Measurements from ENCODE around the gene MGARP.
A peak's percentile ranks its signal among the peaks of the same experiment; 100 is the strongest.

MGARP gene

GRCh38 chr4:139243448-139244365 lies 36.3 kb downstream of the MGARP start (continued):
- TF ChIP-seq ZNF626 (tag by site-specific recombination; IDR thresholded peaks at IDR 0.05) (no peak), ZNF391 (tag by site-specific recombination; IDR thresholded peaks at IDR 0.05; ENCODE audit: borderline replicate concordance, low read depth) (peak; percentile 19; the same call in 1 of the 2 replicates), ZBTB48 (tag by site-specific recombination; IDR thresholded peaks at IDR 0.05) (no peak), PATZ1 (tag by site-specific recombination; IDR thresholded peaks at IDR 0.05) (peak; percentile 30; the same call in 1 of the 2 replicates), ZNF169 (tag by site-specific recombination; IDR thresholded peaks at IDR 0.05) (no peak), TSHZ1 (tag by site-specific recombination; IDR thresholded peaks at IDR 0.05; ENCODE audit: borderline replicate concordance) (peak; percentile 40), ZNF645 (tag by site-specific recombination; IDR thresholded peaks at IDR 0.05) (no peak), ZNF707 (tag by site-specific recombination; IDR thresholded peaks at IDR 0.05) (no peak), ZNF747 (tag by site-specific recombination; IDR thresholded peaks at IDR 0.05) (no peak), OSR2 (tag by site-specific recombination; IDR thresholded peaks at IDR 0.05) (peak; percentile 89), ZSCAN16 (tag by site-specific recombination; IDR thresholded peaks at IDR 0.05) (0 out of 2 replicates have a peak, but pooled peaks have one; percentile 77), ZNF394 (tag by site-specific recombination; IDR thresholded peaks at IDR 0.05; ENCODE audit: borderline replicate concordance) (peak; percentile 50; the same call in 1 of the 2 replicates), ZNF639 (tag by site-specific recombination; IDR thresholded peaks at IDR 0.05) (0 out of 2 replicates have a peak, but pooled peaks have one; percentile 49), ZBTB21 (tag by site-specific recombination; IDR thresholded peaks at IDR 0.05) (0 out of 2 replicates have a peak, but pooled peaks have one; percentile 20), ZNF768 (tag by site-specific recombination; IDR thresholded peaks at IDR 0.05) (peak; percentile 17; the same call in 1 of the 2 replicates), MYNN (tag by site-specific recombination; IDR thresholded peaks at IDR 0.05; ENCODE audit: borderline replicate concordance) (0 out of 2 replicates have a peak, but pooled peaks have one; percentile 35), ZNF830 (tag by site-specific recombination; IDR thresholded peaks at IDR 0.05; ENCODE audit: low read depth) (no peak), ZNF518A (tag by site-specific recombination; conservative IDR thresholded peaks at IDR 0.05; ENCODE audit: low read depth) (0 out of 2 replicates have a peak, but pooled peaks have one; percentile 31), MZF1 (tag by site-specific recombination; IDR thresholded peaks at IDR 0.05; ENCODE audit: borderline replicate concordance) (peak; percentile 33; the same call in 1 of the 2 replicates), ZNF660 (tag by site-specific recombination; IDR thresholded peaks at IDR 0.05) (no peak), ZNF146 (tag by site-specific recombination; IDR thresholded peaks at IDR 0.05) (no peak), GFI1B (tag by site-specific recombination; IDR thresholded peaks at IDR 0.05) (peak; percentile 70; the same call in 1 of the 2 replicates), HOXC10 (CRISPR knock-in tag; IDR thresholded peaks at IDR 0.05) (no peak), ZNF561 (tag by site-specific recombination; IDR thresholded peaks at IDR 0.05; ENCODE audit: borderline replicate concordance) (peak; percentile 79)

Measured in HEK293 (cell line).